HT-29 (cell line): ENCODE results near the gene ALS2CL. TPM values are rescaled to one million over a fixed set of nuclear protein-coding genes. Genes with fewer than 3 reads are reported as not detected.

Experiments used
- DNase-seq: peaks from one replicate; pipeline ENCODE4 v3.0.0-alpha.2; 2015; ENCODE audit warnings: low spot score
- total RNA-seq: library from RNA; depleted of rRNA; stranded (reverse); fragments of >200 nt; shearing (Covaris generic); gene quantifications from 2 replicates; pipeline ENCODE4 v1.2.3, GENCODE V29; 2014

ALS2CL gene
- total RNA-seq, 1 experiment from 2014 or later = 13.2 TPM

- DNase-seq = no peak
These were observed 16.1 kb downstream of the ALS2CL start for GRCh38 chr3:46677411-46677726.

GRCh38 chr3:46676601-46677410 is 16.7 kb downstream of the ALS2CL start:
- no peak for DNase-seq

- no peak for DNase-seq
These were observed 17.5 kb downstream of the ALS2CL start for GRCh38 chr3:46675843-46676567.

GRCh38 chr3:46675426-46675825 is 18.1 kb downstream of the ALS2CL start:
- no peak for DNase-seq

GRCh38 chr3:46674031-46674845 is 19.2 kb downstream of the ALS2CL start:
- DNase-seq = no peak

GRCh38 chr3:46673151-46674030 is 20.1 kb downstream of the ALS2CL start:
- DNase-seq = no peak

GRCh38 chr3:46672349-46672695 is 21.2 kb downstream of the ALS2CL start:
- DNase-seq = no peak

GRCh38 chr3:46671541-46672348 is 21.7 kb downstream of the ALS2CL start:
- no peak for DNase-seq

- DNase-seq = no peak
These were observed 22.5 kb downstream of the ALS2CL start for GRCh38 chr3:46670891-46671427.

- DNase-seq = no peak
These were observed 23.2 kb downstream of the ALS2CL start for GRCh38 chr3:46670000-46670890.

GRCh38 chr3:46669191-46669999 is 24.1 kb downstream of the ALS2CL start:
- DNase-seq = no peak

- DNase-seq = no peak
These were observed 24.9 kb downstream of the ALS2CL start for GRCh38 chr3:46668591-46668990.

GRCh38 chr3:46668116-46668515 is 25.4 kb downstream of the ALS2CL start:
- no peak for DNase-seq

GRCh38 chr3:46667657-46668056 is 25.8 kb downstream of the ALS2CL start:
- DNase-seq = no peak

- DNase-seq = no peak
These were observed 26.3 kb downstream of the ALS2CL start for GRCh38 chr3:46667061-46667621.

GRCh38 chr3:46666453-46666845 is 27.0 kb downstream of the ALS2CL start:
- DNase-seq = no peak

- DNase-seq = no peak
These were observed 27.6 kb downstream of the ALS2CL start for GRCh38 chr3:46665763-46666452.
